Measurements from ENCODE around the gene CLCN6.

The CLCN6 gene

DNA sequence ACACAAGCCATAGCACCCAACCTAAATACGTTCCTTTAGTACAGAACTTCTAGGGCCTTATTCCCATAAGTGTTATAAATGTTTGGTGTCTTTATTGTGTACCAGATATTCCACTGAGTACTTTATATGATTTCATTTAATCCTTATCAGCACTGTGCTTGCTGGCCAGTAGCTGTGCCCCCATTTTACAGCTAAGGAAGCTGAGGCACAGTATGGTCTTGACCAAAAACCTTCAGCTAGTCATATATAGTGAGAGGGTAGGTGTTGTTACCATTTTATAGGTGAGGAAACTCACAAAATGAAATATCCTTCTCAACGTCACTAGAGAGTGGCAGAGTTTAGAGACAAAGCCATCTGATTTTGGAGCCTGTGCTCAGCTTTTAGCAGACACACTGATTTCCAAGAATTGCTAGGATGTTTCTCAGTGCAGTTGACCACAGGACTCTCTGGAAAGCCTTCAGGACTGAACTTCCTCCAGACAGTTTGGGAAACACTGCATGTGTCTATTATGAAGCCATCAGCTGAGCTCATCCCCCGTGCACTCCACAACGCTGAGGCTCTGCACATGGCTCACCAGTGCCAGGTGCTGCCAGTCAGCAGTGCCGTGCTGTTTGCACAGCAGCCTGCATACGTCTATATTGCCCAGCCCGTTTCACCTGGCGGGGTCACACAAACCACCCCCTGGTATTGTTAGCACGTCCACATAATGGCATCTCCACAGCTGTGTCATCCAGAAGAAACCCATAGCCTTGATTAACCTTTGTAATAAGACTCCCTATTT is 26.1 kb downstream of the CLCN6 start:
- no peak for DNase-seq

DNA sequence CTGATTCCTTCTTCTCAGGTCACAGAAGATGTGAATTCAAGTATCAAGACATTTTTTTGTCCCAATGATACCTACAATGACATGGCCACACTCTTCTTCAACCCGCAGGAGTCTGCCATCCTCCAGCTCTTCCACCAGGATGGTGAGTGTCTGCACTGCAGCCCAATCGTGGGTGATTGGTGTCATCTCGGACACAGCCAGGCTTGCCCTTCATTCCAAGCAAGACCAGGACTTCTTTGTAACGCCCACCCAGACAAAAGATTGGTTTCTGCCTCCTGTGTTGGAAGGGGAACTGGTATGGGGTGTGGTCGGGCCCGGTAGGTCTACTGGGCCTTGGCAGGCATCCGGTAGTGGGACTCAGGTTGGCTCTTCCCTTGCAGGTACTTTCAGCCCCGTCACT is 27.5 kb downstream of the CLCN6 start:
- no peak for DNase-seq

- no peak for DNase-seq
Observed at GRCh38 chr1:11833900-11834299, 27.9 kb downstream of the CLCN6 start.

DNA sequence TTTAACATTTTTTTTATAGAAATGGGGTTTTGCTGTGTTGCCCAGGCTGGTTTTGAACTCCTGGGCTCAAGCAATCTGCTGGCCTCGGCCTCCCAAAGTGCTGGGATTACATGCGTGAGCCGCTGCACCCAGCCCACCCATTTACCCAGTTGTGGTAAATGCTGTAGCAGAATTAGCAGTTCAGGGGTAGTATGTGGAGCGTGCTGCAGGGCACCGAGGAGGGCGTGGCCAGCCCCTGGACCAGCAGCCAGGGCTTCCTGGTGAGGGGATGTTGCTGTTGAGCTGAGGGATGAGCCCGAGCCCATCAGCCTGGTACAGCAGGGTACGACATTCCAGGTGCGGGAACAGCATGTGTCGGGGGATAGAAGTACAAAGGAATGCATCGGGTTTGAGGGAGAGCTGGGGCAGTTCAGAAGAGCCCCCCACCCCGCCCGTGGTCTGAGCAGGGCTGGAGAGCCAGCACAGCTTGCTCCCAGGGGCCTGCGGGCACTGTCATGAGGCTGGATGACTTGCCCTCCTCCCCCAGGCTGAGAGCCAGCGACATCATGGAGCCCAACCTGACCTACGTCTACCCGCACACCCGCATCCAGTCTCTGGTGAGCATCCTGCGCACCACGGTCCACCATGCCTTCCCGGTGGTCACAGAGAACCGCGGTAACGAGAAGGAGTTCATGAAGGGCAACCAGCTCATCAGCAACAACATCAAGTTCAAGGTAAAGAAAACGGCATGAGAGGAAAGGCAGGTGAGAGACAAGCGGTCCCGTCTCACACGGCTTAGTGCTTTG is 29.6 kb downstream of the CLCN6 start:
- DNase-seq: no peak

DNA sequence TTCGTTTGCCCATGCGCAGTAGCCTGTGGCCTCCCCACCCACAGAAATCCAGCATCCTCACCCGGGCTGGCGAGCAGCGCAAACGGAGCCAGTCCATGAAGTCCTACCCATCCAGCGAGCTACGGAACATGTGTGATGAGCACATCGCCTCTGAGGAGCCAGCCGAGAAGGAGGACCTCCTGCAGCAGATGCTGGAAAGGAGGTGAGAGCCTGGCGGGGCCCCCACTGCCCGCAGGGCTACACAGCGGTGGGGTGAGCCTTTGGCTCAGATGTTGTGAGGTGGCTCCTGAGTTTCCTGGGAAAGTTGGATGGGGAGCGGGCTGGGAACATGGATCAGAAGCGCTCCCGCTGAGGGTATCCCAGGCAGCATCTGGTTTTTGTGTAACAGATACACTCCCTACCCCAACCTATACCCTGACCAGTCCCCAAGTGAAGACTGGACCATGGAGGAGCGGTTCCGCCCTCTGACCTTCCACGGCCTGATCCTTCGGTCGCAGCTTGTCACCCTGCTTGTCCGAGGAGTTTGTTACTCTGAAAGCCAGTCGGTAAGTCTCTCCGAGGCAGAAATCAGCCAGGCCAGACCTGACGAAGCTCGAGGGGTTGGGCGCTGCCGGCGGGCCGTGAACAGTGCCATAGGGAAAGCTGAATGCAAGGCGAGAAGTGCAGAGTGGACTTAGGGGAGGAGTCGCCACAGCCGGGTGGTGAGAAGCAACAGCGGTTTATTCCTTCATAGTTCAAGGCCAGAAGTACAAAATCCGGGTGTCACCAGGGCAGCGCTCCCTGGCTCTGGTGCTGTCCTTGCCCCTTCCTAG is 31.2 kb downstream of the CLCN6 start:
- no peak for DNase-seq

DNA sequence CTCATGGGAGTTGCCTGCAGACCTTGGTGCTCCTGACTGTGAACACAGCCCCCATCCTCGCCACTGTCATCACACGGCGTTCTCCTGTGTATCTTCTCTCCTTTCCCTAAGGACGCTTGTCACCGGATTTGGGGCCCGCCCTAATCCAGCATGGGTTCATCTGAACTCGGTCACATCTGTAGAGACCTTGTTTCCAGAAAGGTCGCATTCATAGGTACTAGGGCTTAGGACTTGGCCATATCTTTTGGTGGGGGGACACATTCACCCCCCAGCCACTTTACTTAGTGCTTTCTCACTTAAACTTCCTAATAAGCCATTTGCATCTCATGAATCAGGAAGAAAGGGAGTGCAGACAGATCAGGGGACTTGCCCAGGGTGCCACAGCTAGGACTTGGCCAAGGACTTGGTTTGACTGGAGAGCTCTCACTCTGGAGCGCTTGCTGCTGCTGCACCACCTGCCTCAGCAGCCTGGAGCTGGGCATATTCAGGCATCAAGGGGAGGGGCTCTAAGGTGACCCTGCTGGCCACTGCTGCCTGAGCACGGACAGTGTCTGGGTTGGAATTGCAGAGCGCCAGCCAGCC is 31.9 kb downstream of the CLCN6 start:
- DNase-seq: no peak

DNA sequence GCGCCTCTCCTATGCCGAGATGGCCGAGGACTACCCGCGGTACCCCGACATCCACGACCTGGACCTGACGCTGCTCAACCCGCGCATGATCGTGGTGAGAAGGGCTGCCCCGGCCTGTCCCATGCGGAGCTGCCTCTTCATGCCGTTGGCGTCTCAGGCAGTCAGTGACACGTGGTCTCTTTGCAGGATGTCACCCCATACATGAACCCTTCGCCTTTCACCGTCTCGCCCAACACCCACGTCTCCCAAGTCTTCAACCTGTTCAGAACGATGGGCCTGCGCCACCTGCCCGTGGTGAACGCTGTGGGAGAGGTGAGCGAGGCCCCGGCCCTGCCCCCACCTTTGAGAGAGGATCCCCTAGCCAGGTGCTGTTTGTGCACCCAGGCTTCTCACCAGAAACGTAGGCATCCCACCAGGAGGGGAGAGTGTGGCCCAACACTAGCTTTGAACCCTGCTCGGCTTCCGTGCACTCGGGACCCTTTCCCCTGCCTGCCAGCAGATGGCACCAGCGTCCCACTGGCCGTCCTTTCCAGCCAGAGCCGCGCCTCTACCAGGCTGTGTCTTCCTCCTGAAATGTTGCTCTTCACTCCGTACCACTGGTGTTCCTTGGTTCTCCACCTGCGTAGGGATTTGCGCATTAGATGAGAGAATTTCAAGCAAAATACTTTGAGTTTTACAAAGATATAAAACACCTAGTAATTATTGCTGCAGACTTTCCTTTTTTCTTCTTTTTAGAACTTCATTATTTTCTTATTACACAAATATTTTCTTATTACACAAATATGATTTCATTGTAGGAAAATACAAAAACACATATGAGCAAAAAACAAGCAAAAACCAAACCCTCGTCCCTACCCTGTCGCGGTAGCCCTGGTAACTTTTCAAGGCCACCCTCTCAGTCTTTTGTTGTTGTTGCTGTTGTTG is 32.6 kb downstream of the CLCN6 start:
- peak; percentile 46 for DNase-seq

GRCh38 chr1:11839727-11840705 is 34.0 kb downstream of the CLCN6 start:
- no peak for DNase-seq

DNA sequence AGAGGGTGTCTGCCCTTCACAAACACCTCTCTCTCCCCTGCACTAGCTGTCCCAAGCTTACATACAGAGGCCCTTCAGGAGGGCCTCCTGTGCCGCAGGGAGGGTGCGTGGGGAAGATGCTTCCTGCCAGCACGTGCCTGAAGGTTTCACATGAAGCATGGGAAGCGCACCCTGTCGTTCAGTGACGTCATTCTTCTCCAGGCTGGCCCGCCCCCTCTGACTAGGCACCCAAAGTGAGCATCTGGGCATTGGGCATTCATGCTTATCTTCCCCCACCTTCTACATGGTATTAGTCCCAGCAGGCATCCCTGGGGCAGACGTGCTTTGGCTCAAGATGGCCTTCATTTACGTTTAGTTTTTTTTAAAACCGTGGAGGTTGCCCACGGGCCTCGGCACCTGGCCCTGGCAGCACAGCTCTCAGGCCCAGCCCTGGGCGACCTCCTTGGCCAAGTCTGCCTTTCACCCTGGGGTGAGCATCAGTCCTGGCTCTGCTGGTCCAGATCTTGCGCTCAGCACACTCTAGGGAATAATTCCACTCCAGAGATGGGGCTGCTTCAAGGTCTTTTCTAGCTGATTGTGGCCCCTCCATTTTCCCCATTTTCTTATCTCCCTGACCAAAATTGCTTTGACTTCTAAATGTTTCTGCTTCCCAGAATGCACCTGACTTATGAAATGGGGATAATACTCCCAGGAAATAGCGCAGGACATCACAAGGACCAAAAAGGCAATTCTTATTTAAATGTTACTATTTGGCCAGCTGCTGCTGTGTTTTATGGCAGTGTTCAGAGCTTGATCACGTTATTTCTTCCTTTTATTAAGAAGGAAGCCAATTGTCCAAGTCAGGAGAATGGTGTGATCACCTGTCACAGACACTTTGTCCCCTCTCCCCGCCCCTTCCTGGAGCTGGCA is 35.5 kb downstream of the CLCN6 start:
- DNase-seq: no peak

DNA sequence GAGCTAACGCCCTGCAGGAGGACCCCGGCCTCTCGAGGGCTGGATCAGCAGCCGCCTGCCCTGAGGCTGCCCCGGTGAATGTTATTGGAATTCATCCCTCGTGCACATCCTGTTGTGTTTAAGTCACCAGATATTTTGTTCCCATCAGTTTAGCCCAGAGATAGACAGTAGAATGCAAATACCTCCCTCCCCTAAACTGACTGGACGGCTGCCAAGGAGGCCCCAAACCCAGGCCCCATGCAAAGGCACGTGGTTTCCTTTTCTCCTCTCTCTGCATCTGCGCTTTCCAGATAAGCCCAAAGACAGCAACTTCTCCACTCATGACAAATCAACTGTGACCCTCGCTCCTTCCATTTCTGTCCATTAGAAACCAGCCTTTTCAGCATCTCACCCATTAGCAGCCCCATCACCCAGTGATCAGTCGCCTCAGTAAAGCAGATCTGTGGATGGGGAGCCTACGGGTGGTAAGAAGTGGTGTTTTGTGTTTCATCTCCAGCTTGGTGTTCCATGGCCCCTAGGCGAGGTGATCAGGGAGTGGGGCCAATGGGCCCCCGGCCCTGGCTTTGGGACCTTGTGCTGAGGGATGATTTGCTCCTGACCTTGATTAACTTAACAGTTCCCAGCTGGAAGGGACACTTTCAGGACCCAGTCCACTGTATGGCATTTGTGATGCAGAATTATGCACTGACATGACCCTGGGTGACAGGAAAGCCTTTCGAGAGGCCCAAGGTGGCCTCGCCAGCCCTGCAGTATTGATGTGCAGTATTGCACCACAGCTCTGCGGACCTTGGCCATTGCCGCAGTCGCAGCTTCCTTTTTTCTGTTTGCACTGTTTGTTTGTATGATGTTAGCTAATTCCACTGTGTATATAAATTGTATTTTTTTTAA is 36.4 kb downstream of the CLCN6 start:
- no peak for DNase-seq

- DNase-seq: no peak
Observed at GRCh38 chr1:11845641-11846335, 39.8 kb downstream of the CLCN6 start.

DNA sequence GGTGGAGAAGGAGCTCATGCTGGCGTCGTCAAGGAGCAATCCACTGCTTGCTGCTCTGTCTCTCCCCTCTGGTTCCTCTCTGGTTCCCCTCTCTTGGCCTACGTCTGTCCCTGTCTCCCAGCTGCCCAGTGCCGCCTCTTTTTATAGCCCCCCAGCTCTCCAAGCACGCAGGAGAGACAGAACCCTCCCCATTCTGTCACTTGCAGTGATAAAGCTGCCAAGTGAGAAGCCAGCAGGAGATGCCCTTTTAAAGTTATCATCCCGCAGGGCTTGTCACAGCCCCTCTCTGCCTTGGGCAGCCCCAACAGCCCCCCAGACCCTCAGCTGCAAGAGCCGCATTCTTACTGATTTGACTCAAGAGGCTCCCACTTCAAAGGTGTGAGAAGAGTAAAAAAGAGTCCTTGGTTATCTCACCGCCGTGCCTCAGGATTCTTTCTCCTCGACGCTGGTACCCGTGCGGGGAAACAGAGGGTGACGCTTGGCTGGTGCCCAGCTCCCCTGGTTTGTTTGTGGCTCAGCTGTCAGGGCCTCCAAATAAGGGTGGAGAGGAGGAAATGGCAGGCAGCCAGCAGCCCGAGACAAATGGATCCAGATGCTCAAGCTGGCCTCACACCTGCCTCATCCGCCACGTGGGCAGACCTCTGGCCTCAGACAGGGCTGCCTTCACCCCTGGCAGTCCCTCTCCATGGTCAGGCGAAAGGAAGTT is 41.8 kb downstream of the CLCN6 start, which contains the start of gene NPPA:
NPPA (minus strand) TSS at position 117 of the 706 bp plus-strand sequence; CDS start at position 18, 99 bp downstream.
- DNase-seq: peak; percentile 91

DNA sequence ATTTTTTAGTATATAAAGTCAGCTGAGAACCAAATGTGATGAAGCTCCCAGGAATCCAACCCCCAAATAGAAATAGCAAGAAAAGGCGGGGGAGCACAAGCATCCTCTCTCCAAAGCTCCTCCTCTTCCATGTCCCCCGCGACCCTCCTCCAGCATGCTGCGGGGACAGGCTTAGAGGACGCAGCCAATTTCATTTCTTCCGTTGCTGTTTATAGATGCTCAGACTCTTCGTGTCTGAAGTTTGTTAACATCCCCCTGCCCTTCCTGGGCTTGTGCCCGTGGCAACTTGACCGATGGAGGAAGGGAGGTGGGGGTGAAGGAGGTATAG is 42.3 kb downstream of the CLCN6 start:
- DNase-seq: peak; percentile 83

GRCh38 chr1:11850156-11850555 is 44.2 kb downstream of the CLCN6 start:
- DNase-seq: no peak

- no peak for DNase-seq
Observed at GRCh38 chr1:11851180-11851579, 45.2 kb downstream of the CLCN6 start.

- no peak for DNase-seq
Observed at GRCh38 chr1:11854519-11854918, 48.5 kb downstream of the CLCN6 start.

GRCh38 chr1:11855430-11855829 is 49.4 kb downstream of the CLCN6 start:
- DNase-seq: no peak

Data from NCI-H1694 treated with DMSO at 0.1 percent for 48 hours (cell line).